AG20443 (cell line): ENCODE results near the gene SLC35D3.
A peak's percentile ranks its signal among the peaks of the same experiment; 100 is the strongest.
"Not testable (repeated sequence)": the region's sequence is repeated elsewhere in the genome, so short reads cannot be mapped to it uniquely, and the experiment has no call there.

ENCODE experiments used
- DNase-seq: peaks from one replicate; pipeline ENCODE4 v3.0.0; 2012; ENCODE audit warnings: low spot score, mixed read lengths

Gene SLC35D3

GRCh38 chr6:136921936-136922684, at the start of gene SLC35D3:
TSS of gene SLC35D3 (plus strand) at chr6:136922301. CDS start at chr6:136922429, 128 bp downstream.
- DNase-seq = peak; percentile 58

GRCh38 chr6:136873748-136874147, 48.4 kb upstream of the SLC35D3 start:
- no peak for DNase-seq

- not testable (repeated sequence) for DNase-seq
Measured at GRCh38 chr6:136876469-136876868, 45.6 kb upstream of the SLC35D3 start.

GRCh38 chr6:136880748-136881460, 41.2 kb upstream of the SLC35D3 start:
- DNase-seq = no peak

GRCh38 chr6:136886091-136886490, 36.0 kb upstream of the SLC35D3 start:
- no peak for DNase-seq

- no peak for DNase-seq
Measured at GRCh38 chr6:136887953-136888352, 34.1 kb upstream of the SLC35D3 start.

GRCh38 chr6:136889271-136890193, 32.6 kb upstream of the SLC35D3 start:
- DNase-seq = no peak

GRCh38 chr6:136890194-136890839, 31.8 kb upstream of the SLC35D3 start:
- DNase-seq = no peak

GRCh38 chr6:136890986-136891385, 31.1 kb upstream of the SLC35D3 start:
- no peak for DNase-seq

- DNase-seq = no peak
Measured at GRCh38 chr6:136893187-136893586, 28.9 kb upstream of the SLC35D3 start.

GRCh38 chr6:136895901-136896300, 26.2 kb upstream of the SLC35D3 start:
- DNase-seq = no peak

- no peak for DNase-seq
Measured at GRCh38 chr6:136897071-136897470, 25.0 kb upstream of the SLC35D3 start.

- DNase-seq = no peak
Measured at GRCh38 chr6:136901212-136901784, 20.8 kb upstream of the SLC35D3 start.

- not testable (repeated sequence) for DNase-seq
Measured at GRCh38 chr6:136904477-136904876, 17.6 kb upstream of the SLC35D3 start.

- DNase-seq = no peak
Measured at GRCh38 chr6:136914947-136915346, 7.2 kb upstream of the SLC35D3 start.

GRCh38 chr6:136918706-136919105, 3.4 kb upstream of the SLC35D3 start:
- no peak for DNase-seq

- no peak for DNase-seq
Measured at GRCh38 chr6:136920216-136920615, 1.9 kb upstream of the SLC35D3 start.

- DNase-seq = peak; percentile 26
Measured at GRCh38 chr6:136920671-136921380, 1.3 kb upstream of the SLC35D3 start.

GRCh38 chr6:136921381-136921935, 643 bp upstream of the SLC35D3 start:
- peak; percentile 61 for DNase-seq

- no peak for DNase-seq
Measured at GRCh38 chr6:136922685-136923006, 545 bp downstream of the SLC35D3 start.
